Trophoblast cell (in vitro differentiated cells and primary cell): Measurements from ENCODE around the gene WDFY3.

Experiments used
- DNase-seq, 2 donors: peaks; one replicate each; pipeline ENCODE4 v3.0.0-alpha.2; 2016
- H2AFZ ChIP-seq: 2 replicates; pipeline ENCODE4 v1.6.1; 2013; ENCODE audit warnings: low read length, moderate library complexity, mild to moderate bottlenecking; ENCODE audit not compliant: insufficient read depth, poor library complexity
- H2AK5ac ChIP-seq: 2 replicates; pipeline ENCODE4 v1.6.1; 2013; ENCODE audit warnings: mild to moderate bottlenecking, low read length
- H2BK120ac ChIP-seq: 2 replicates; pipeline ENCODE4 v1.6.1; 2013; ENCODE audit warnings: low read length, mild to moderate bottlenecking, moderate library complexity; ENCODE audit not compliant: insufficient read depth, poor library complexity
- H2BK12ac ChIP-seq: 2 replicates; pipeline ENCODE4 v1.6.1; 2013; ENCODE audit warnings: mild to moderate bottlenecking, low read length, moderate library complexity
- H2BK5ac ChIP-seq: 2 replicates; pipeline ENCODE4 v1.6.1; 2013; ENCODE audit warnings: low read length, low read depth, moderate library complexity, mild to moderate bottlenecking; ENCODE audit not compliant: poor library complexity
- H3K14ac ChIP-seq: 2 replicates; pipeline ENCODE4 v1.6.1; 2013; ENCODE audit warnings: mild to moderate bottlenecking, low read length
- H3K18ac ChIP-seq: 2 replicates; pipeline ENCODE4 v1.6.1; 2013; ENCODE audit warnings: mild to moderate bottlenecking, low read length
- H3K23ac ChIP-seq: 2 replicates; pipeline ENCODE4 v1.6.1; 2013; ENCODE audit warnings: low read length
- H3K27ac ChIP-seq: 2 replicates; pipeline ENCODE4 v1.5.1; 2013; ENCODE audit warnings: low read depth, mild to moderate bottlenecking, inconsistent platforms, low read length, moderate library complexity
- H3K27me3 ChIP-seq: 2 replicates; pipeline ENCODE4 v1.6.1; 2013; ENCODE audit warnings: inconsistent platforms, mild to moderate bottlenecking, low read length, moderate library complexity; ENCODE audit not compliant: insufficient read depth
- H3K36me3 ChIP-seq, 2 experiments: 1 replicate in 1 of 2; 2 replicates in 1 of 2; pipeline ENCODE4 v1.6.1; 2013; ENCODE audit warnings: low read length in 2 of 2, mild to moderate bottlenecking in 2 of 2, moderate library complexity in 1 of 2; ENCODE audit not compliant: insufficient read depth in 2 of 2, control insufficient read depth in 1 of 2
- H3K4ac ChIP-seq: 2 replicates; pipeline ENCODE4 v1.6.1; 2013; ENCODE audit warnings: low read depth, mild to moderate bottlenecking, low read length, moderate library complexity
- H3K4me1 ChIP-seq, 2 experiments: 1 replicate in 1 of 2; 2 replicates in 1 of 2; pipeline ENCODE4 v1.6.1; 2013; ENCODE audit warnings: low read length in 2 of 2, mild to moderate bottlenecking in 2 of 2, moderate library complexity in 1 of 2; ENCODE audit not compliant: insufficient read depth in 2 of 2, control insufficient read depth in 1 of 2
- H3K4me2 ChIP-seq: 2 replicates; pipeline ENCODE4 v1.6.1; 2013; ENCODE audit warnings: inconsistent platforms, mild to moderate bottlenecking, low read length, moderate library complexity
- H3K4me3 ChIP-seq: 2 replicates; pipeline ENCODE4 v1.5.1; 2013; ENCODE audit warnings: mild to moderate bottlenecking, low read depth, low read length, inconsistent platforms
- H3K79me1 ChIP-seq: one replicate; pipeline ENCODE4 v1.6.1; 2013; ENCODE audit warnings: low read length
- H3K79me2 ChIP-seq: 2 replicates; pipeline ENCODE4 v1.6.1; 2013; ENCODE audit warnings: low read length, mild to moderate bottlenecking; ENCODE audit not compliant: control insufficient read depth, insufficient read depth, poor library complexity
- H3K9ac ChIP-seq: 2 replicates; pipeline ENCODE4 v1.6.1; 2013; ENCODE audit warnings: mild to moderate bottlenecking, low read length
- H3K9me3 ChIP-seq: 2 replicates; pipeline ENCODE4 v1.6.1; 2013; ENCODE audit warnings: low read depth, mild to moderate bottlenecking, control low read depth, inconsistent platforms, low read length; ENCODE audit not compliant: insufficient read depth
- H4K12ac ChIP-seq: 2 replicates; pipeline ENCODE4 v1.6.1; 2013; ENCODE audit warnings: low read depth, mild to moderate bottlenecking, low read length, moderate library complexity
- H4K8ac ChIP-seq: 2 replicates; pipeline ENCODE4 v1.6.1; 2013; ENCODE audit warnings: low read depth, mild to moderate bottlenecking, low read length, moderate library complexity
- H4K91ac ChIP-seq: one replicate; pipeline ENCODE4 v1.6.1; 2013; ENCODE audit warnings: low read depth, mild to moderate bottlenecking, low read length, moderate library complexity
- WGBS: extraction: QIAGEN DNeasy Blood & Tissue Kit; methylation state at CpG from one replicate; pipeline ENCODE4 v1.1.7; 2013; ENCODE audit warnings: missing lambda C conversion rate; ENCODE audit not compliant: insufficient read length, insufficient coverage; ENCODE audit errors: extremely low coverage; 5-methylcytosine and 5-hydroxymethylcytosine counted together

Gene WDFY3

GRCh38 chr4:84877051-84877833 lies 89.2 kb downstream of the WDFY3 start:
- Histone ChIP-seq H3K4ac (no peak overlapping the region), H2AFZ (no peak overlapping the region), H3K14ac (no peak overlapping the region), H2BK120ac (peak overlapping the region; percentile 31), H2AK5ac (no peak overlapping the region), H3K27me3 (no peaks in the 10 kb centered on the region), H3K23ac (no peak overlapping the region), H3K18ac (peak overlapping the region; percentile 59), H2BK5ac (no peak overlapping the region), H4K91ac (peak overlapping the region; percentile 28), H3K9ac (no peak overlapping the region), H3K36me3 (peaks cover 0 to 3% of the 10 kb centered on the region in 2 experiments), H4K12ac (no peak overlapping the region), H3K4me2 (no peak overlapping the region), H3K9me3 (no peaks in the 10 kb centered on the region), H2BK12ac (peak overlapping the region; percentile 76), H3K79me1 (peaks cover 6% of the 10 kb centered on the region), H3K4me3 (no peak overlapping the region), H4K8ac (no peak overlapping the region), H3K27ac (peak overlapping the region; percentile 4), H3K4me1 (peaks cover 4 to 8% of the 10 kb centered on the region in 2 experiments), H3K79me2 (peaks cover 2% of the 10 kb centered on the region)
- no CpG with 5 or more reads among the region's 5 CpGs for WGBS
- peak; percentile 80 to 92 for DNase-seq

GRCh38 chr4:84875636-84876371 lies 90.7 kb downstream of the WDFY3 start:
- no CpG with 5 or more reads among the region's 4 CpGs for WGBS
- no peak overlapping the region for H2BK12ac ChIP-seq

GRCh38 chr4:84874619-84875018 lies 91.9 kb downstream of the WDFY3 start:
- no peak overlapping the region for H3K27ac ChIP-seq
- H3K9ac ChIP-seq: no peak overlapping the region
- H3K14ac ChIP-seq: no peak overlapping the region
- no peak overlapping the region for H3K4ac ChIP-seq
- no peak overlapping the region for H2BK5ac ChIP-seq
- peaks cover 9% of the 10 kb centered on the region for H3K79me1 ChIP-seq
- H2BK12ac ChIP-seq: no peak overlapping the region
- H3K4me3 ChIP-seq: no peak overlapping the region
- no peak overlapping the region for H3K4me2 ChIP-seq
- H2AFZ ChIP-seq: no peak overlapping the region
- WGBS: no CpG with 5 or more reads among the region's 3 CpGs
- H3K4me1 ChIP-seq: peaks cover 6 to 13% of the 10 kb centered on the region in 2 experiments
- no peak overlapping the region for H2BK120ac ChIP-seq
- H4K91ac ChIP-seq: no peak overlapping the region
- peaks cover 2% of the 10 kb centered on the region for H3K79me2 ChIP-seq
- no peak for DNase-seq
- H3K23ac ChIP-seq: peak overlapping the region; percentile 35
- no peak overlapping the region for H4K8ac ChIP-seq
- peaks cover 0 to 3% of the 10 kb centered on the region in 2 experiments for H3K36me3 ChIP-seq
- H2AK5ac ChIP-seq: no peak overlapping the region
- no peak overlapping the region for H4K12ac ChIP-seq
- no peaks in the 10 kb centered on the region for H3K9me3 ChIP-seq
- H3K18ac ChIP-seq: no peak overlapping the region
- H3K27me3 ChIP-seq: no peaks in the 10 kb centered on the region

More at GRCh38 chr4:84875636-84876371, 90.7 kb downstream of the WDFY3 start:
- Histone ChIP-seq H3K27ac (no peak overlapping the region), H3K9me3 (no peaks in the 10 kb centered on the region), H2BK120ac (no peak overlapping the region), H3K27me3 (no peaks in the 10 kb centered on the region), H2AK5ac (no peak overlapping the region), H3K4me3 (no peak overlapping the region), H3K4me2 (no peak overlapping the region), H3K9ac (no peak overlapping the region), H3K4ac (no peak overlapping the region), H3K18ac (no peak overlapping the region), H3K79me2 (peaks cover 2% of the 10 kb centered on the region), H3K79me1 (peaks cover 6% of the 10 kb centered on the region), H4K91ac (no peak overlapping the region), H2BK5ac (no peak overlapping the region), H3K14ac (no peak overlapping the region), H3K23ac (no peak overlapping the region), H4K12ac (no peak overlapping the region), H2AFZ (no peak overlapping the region), H4K8ac (no peak overlapping the region), H3K4me1 (peaks cover 4 to 10% of the 10 kb centered on the region in 2 experiments), H3K36me3 (peaks cover 0 to 3% of the 10 kb centered on the region in 2 experiments)
- DNase-seq: peak; percentile 61 to 92

- Histone ChIP-seq H3K79me1 (peaks cover 3% of the 10 kb centered on the region), H3K4me1 (peaks cover 11% of the 10 kb centered on the region in 2 experiments), H3K36me3 (peaks cover 0 to 3% of the 10 kb centered on the region in 2 experiments), H3K4me3 (no peak overlapping the region), H4K12ac (no peak overlapping the region), H4K91ac (no peak overlapping the region), H3K4ac (no peak overlapping the region), H3K79me2 (no peaks in the 10 kb centered on the region), H3K9me3 (no peaks in the 10 kb centered on the region), H2BK5ac (peak overlapping the region; percentile 61), H2AK5ac (no peak overlapping the region), H3K14ac (peak overlapping the region; percentile 24), H3K18ac (peak overlapping the region; percentile 33), H2BK120ac (peak overlapping the region; percentile 76), H2BK12ac (peak overlapping the region; percentile 55), H2AFZ (no peak overlapping the region), H3K4me2 (peak overlapping the region; percentile 75), H3K23ac (no peak overlapping the region), H3K9ac (no peak overlapping the region), H3K27ac (peak overlapping the region; percentile 98), H4K8ac (peak overlapping the region; percentile 66), H3K27me3 (no peaks in the 10 kb centered on the region)
- no CpG with 5 or more reads among the region's 2 CpGs for WGBS
- peak; percentile 35 to 79 for DNase-seq
Observed at GRCh38 chr4:84870398-84871163, 95.9 kb downstream of the WDFY3 start.
